GM19372 (cell line): ENCODE data around the gene BSDC1.
"Not testable (repeated sequence)": the region's sequence is repeated elsewhere in the genome, so short reads cannot be mapped to it uniquely, and the experiment has no call there.

ENCODE experiments used
- ATAC-seq: cut with Tn5 transposase; IDR thresholded peaks from one replicate; pipeline ENCODE4 v1.9.1; 2021; ENCODE audit warnings: mild to moderate bottlenecking, low read depth, moderate library complexity; ENCODE audit not compliant: unreplicated experiment

Gene BSDC1

GRCh38 chr1:32361674-32362473 is 32.4 kb downstream of the BSDC1 start:
- ATAC-seq, result no peak

- no peak for ATAC-seq
Observed at GRCh38 chr1:32361308-32361673, 33.0 kb downstream of the BSDC1 start.

GRCh38 chr1:32358435-32358834 is 35.8 kb downstream of the BSDC1 start:
- no peak for ATAC-seq

- ATAC-seq, result no peak
Observed at GRCh38 chr1:32357614-32358013, 36.6 kb downstream of the BSDC1 start.

GRCh38 chr1:32356478-32356877 is 37.8 kb downstream of the BSDC1 start:
- ATAC-seq, result no peak

- ATAC-seq, result not testable (repeated sequence)
Observed at GRCh38 chr1:32355778-32356177, 38.5 kb downstream of the BSDC1 start.

- ATAC-seq, result no peak
Observed at GRCh38 chr1:32353886-32354570, 40.2 kb downstream of the BSDC1 start.

- no peak for ATAC-seq
Observed at GRCh38 chr1:32353431-32353830, 40.8 kb downstream of the BSDC1 start.

- no peak for ATAC-seq
Observed at GRCh38 chr1:32352831-32353383, 41.3 kb downstream of the BSDC1 start.

- ATAC-seq, result no peak
Observed at GRCh38 chr1:32352239-32352745, 41.9 kb downstream of the BSDC1 start.

- peak; percentile 85 for ATAC-seq
Observed at GRCh38 chr1:32351399-32352238, 42.6 kb downstream of the BSDC1 start.

- ATAC-seq, result peak; percentile 38
Observed at GRCh38 chr1:32350785-32351398, 43.3 kb downstream of the BSDC1 start.

- ATAC-seq, result no peak
Observed at GRCh38 chr1:32349211-32349708, 45.0 kb downstream of the BSDC1 start.

GRCh38 chr1:32346532-32347157 is 47.6 kb downstream of the BSDC1 start:
- ATAC-seq, result no peak

GRCh38 chr1:32345289-32345827 is 48.9 kb downstream of the BSDC1 start:
- no peak for ATAC-seq

GRCh38 chr1:32342704-32343103 is 51.5 kb downstream of the BSDC1 start:
- ATAC-seq, result no peak

- no peak for ATAC-seq
Observed at GRCh38 chr1:32341971-32342370, 52.3 kb downstream of the BSDC1 start.

GRCh38 chr1:32341186-32341757 is 53.0 kb downstream of the BSDC1 start:
- ATAC-seq, result no peak
